Ramos (cell line): ENCODE data around the gene SLC6A16.
"Not testable (repeated sequence)": the region's sequence is repeated elsewhere in the genome, so short reads cannot be mapped to it uniquely, and the experiment has no call there.

ENCODE experiments used
- in situ Hi-C: fragments of 300-500 bp; cut with MboI; formaldehyde crosslinking; loops from one replicate; pipeline ENCODE4 v1.14.3; 2022; ENCODE audit warnings: low sequenced_read_pairs; ENCODE audit not compliant: unreplicated experiment

The SLC6A16 gene

DNA sequence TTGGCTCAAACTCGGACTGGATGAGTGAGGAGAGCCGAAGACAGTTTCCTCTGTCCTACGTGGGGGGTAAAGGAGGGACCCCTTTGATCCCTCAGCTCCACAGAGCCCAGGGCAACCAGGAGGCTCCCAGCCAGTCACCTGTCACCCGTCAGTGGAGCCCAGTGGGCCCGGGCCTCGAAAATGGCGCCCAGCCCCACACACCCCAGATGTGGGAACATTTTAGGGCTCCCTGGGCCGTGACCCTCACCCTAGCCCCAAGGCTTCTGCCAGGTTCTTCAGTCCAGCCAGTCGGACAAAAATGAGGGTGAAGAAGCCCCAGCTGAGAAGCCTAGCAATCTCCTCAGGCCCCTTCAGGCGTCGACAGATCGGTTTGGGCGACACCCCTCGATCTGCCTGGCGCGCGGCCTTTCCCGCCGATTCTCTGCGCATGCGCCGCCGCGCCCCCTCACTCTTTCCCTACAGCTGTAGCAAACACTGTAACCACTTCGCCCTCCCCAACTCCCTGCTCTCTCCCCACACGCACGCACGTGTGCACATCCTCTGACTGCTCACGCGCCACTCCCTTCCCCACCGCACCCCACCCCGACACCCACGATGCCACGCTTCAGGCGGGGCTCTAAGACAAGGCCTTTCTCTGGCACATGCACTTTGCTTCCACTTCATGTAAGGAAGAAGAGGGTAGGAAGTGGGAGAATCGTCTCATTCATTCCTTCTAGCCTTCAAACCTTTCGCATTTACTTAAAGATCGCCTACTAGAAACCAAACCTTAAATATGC, at the start of gene SLC6A16:
Gene SLC6A16 (minus strand): TSS at position 391 of the 776 bp plus-strand sequence. CDS start 13,844 bp downstream, outside the sequence.
- in situ Hi-C loops, result no loop called here

DNA sequence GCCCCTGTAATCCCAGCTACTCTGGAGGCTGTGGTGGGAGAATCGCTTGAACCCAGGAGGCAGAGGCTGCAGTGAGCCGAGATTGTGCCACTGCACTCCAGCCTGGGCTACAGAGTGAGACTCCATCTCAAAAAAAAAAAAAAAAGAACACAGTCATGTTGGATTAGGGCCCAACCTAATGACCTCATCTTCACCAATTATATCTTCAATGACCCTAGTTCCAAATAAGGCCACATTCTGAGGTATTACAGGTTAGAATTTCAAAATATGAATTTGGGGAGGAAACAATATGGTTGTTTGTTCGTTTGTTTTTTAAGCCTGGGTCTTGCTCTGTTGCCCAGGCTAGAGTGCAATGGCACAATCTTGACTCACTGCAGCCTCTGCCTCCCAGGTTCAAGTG, 48.2 kb upstream of the SLC6A16 start:
- in situ Hi-C loops, result not testable (repeated sequence)

DNA sequence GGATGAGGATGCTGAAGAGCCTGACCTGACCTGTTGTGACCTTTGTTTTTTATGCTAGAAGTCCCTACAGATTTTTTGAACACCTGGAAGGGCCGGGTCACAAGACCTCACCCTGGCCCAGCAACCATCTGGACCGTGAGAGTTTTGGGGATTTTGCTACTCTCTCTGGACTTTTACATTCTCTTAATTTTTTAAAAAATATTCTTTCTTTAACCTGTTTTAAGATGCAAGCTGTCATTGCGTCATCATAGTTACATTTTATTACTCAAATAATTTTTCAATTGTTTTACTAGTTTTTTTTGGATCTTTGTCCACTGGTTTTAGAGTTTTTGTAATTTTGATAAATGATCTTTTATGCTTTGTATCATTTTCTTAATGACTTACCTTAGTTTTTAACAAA, 46.2 kb upstream of the SLC6A16 start:
- in situ Hi-C loops, result no loop called here

DNA sequence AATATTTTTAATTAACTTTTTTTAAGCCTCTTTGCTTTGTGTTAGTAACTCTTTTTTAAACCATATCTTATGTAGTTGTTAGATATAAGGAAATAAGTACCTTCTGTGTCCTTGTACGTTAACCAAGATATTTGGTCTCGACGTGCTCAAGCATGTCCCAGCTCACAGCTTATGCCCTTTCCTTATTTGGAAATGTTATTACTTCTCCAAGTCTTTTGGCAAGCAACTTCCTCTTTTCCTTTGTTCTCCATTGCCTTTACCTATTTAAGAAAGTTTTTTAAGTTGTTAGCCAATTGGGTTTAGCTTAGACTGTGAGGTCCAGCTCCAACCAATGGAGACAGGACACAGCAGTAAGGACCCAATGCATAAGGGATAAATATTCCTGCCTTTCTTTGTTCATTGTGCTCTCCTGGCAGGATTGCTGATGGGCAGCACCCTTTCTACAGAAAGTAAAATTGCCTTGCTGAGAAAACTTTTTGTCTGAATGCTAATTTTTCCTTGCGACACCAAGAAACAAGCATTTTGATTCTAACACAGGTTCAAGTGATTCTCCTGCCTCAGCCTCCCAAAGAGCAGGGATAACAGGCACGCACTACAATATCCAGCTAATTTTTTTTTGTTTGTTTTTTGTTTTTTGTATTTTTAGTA, 43.8 kb upstream of the SLC6A16 start:
- in situ Hi-C loops, result no loop called here

DNA sequence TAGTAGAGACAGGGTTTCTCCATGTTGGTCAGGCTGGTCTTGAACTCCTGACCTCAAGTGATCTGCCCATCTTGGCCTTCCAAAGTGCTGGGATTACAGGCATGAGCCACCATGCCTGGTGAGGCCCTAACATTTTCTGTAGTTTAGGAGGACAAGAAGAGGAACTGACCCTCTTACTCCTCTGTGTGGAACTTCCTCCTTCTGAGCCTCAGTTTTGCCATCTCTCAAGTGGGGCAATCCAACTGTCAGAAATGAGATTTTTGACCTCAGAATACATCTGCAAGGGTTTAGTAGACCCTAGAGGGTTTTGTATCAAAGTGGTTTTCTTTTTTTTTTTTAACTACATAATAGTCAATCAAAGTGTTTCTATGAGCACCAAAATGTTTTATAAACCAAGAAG, 41.1 kb upstream of the SLC6A16 start:
- in situ Hi-C loops, result no loop called here

DNA sequence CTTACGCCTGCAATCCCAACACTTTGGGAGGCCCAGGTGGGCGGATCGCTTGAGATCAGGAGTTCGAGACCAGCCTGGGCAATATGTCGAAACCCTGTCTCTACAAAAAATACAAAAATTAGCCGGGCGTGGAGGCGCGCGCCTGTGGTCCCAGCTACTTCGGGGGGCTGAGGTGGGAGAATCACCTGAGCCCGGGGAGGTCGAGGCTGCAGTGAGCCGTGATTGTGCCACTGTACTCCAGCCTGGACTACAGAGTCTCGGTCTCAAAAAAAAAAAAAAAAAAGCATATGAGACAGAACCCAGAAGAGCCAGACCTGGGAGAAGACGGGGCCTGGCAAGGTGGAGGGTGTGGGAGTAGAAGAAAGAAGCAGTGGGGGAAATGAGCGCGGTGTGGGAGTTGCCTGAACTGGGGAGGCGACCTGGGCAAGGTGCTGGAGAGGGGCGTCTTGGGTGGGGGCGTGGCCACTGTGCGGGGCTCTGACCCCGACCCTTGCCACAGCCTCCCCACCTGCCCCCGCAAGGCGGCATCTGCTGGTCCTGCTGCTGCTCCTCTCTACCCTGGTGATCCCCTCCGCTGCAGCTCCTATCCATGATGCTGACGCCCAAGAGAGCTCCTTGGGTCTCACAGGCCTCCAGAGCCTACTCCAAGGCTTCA, 39.2 kb upstream of the SLC6A16 start:
- in situ Hi-C loops, result no loop called here

DNA sequence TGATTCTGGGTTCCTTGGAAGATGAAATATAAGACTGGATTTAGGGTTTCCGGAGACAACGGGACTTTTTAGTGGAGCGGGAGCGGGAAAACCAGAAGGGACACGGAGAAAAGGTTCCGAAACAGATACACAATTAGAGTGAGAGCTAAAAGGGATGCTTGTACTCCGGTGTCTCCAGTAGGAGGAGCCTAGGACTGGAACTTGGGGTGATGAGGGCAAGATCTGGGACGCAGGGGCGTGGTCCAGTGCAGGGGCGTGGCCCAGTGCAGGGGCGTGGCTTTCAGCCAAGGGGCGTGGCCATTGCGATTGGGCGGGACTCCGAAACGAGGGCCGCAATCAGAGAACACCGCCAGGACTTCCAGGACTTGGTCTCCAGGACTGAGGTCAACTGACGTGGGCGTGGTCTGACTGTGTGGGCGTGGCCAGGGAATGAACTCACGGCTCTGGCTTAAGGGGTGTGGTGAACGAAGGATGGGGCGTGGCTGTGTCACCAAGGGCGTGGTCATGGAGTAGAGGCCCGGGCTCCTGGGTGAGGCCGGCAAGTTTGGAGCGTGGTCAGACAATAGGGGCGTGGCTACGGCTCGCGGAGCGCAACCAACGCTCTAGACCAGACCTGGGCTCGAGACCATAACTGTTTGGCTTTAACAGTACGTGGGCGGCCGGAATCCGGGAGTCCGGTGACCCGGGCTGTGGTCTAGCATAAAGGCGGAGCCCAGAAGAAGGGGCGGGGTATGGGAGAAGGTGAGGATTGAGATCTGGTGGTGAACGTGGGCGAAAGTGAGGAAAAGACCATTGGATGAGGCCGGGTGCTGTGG, 38.5 kb upstream of the SLC6A16 start, which contains the start of gene DKKL1:
Gene DKKL1 (plus strand): TSS at position 610 of the 815 bp plus-strand sequence. CDS start 122 bp downstream, at position 732.
- in situ Hi-C loops, result no loop called here

DNA sequence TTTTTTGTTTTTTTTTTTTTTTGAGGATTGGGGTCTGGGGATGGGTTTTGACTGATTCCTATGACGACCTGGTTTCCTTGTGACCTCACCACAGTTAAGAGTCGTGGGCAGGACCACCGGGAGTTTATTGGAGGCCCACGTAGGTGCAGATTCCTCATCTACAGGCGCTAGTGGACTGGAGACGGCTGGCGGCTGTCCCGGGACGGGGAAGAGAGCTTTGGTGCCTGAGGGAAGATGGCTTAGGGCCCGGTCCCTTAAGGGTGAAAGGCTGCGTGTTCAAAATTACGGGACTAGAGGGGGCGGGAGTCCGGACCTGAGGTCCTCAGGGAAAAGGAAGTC, 37.9 kb upstream of the SLC6A16 start:
- in situ Hi-C loops, result no loop called here

DNA sequence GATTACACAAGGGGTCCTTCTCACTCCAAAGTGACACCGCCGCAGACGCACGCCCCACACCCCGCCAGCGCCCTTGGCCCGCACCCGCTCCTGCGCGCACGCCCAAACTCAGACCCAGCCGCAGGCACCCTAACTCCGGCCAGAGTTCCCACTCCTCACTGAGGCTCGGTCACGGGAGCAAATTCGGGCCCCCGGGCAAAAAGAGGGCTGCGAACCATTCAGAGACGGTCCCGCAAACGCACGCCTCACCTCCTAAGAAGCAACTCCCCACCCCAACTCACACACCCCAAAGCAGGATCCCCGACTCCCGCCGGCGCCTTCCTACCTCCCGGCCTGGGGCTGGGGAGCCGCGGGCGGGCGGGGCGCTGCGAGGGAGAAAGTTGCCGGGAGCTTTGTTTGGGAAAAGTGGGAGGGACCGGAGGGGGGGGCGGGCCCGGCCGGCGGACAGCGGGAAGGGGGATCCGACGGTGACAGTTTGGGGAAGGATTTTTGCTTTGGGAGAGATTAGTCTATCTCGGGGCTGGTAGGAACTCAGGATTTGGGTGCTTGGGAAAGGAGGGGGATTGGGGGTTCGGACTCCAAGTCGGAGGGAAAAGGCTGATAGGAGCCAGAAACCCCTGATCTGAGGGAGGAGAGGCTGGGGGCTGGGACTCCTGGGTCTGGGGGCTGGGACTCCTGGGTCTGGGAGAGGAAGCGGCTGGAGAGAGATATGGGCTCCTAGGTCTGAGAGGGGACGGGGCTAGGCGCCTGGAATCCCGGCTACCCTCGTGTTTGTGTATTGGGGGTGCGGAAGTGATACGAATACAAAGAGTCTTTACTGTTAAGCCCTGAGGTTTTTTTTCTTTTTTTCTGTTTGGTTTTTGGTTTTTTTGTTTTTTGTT, 37.3 kb upstream of the SLC6A16 start, which contains the start of gene TEAD2:
Gene TEAD2 (minus strand): TSS at position 369 of the 881 bp plus-strand sequence. CDS start 2,341 bp downstream, outside the sequence.
- in situ Hi-C loops, result no loop called here

DNA sequence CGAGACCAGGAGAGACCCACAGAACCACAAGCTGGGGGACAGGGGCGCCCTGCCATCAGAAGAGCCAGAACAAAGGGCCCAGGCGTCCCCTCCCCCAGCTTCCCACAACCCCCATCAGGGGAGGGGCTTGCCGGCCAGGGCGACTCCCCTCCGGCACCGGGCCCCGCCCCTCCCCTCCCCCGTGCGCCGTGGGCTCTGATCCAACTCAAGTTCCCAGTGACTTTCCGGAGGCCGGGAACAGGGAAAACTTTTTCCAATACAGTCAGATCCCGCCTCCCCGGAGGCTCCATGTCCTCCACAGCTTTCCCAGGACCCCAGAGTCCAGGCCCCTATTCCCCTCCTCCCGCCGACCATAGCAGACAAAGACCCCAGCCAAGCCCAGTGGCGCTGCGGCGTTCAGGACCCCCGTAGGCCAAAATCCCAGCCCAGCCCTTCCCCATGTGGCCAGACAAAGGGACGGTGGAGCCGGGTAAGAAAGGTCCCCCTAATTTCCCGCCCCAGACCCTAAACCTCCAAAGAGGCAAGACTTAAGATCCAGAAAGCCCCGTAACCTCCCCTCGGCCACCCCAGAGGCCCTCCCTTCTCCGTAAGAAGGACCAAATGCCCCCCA, 36.6 kb upstream of the SLC6A16 start:
- in situ Hi-C loops, result no loop called here

DNA sequence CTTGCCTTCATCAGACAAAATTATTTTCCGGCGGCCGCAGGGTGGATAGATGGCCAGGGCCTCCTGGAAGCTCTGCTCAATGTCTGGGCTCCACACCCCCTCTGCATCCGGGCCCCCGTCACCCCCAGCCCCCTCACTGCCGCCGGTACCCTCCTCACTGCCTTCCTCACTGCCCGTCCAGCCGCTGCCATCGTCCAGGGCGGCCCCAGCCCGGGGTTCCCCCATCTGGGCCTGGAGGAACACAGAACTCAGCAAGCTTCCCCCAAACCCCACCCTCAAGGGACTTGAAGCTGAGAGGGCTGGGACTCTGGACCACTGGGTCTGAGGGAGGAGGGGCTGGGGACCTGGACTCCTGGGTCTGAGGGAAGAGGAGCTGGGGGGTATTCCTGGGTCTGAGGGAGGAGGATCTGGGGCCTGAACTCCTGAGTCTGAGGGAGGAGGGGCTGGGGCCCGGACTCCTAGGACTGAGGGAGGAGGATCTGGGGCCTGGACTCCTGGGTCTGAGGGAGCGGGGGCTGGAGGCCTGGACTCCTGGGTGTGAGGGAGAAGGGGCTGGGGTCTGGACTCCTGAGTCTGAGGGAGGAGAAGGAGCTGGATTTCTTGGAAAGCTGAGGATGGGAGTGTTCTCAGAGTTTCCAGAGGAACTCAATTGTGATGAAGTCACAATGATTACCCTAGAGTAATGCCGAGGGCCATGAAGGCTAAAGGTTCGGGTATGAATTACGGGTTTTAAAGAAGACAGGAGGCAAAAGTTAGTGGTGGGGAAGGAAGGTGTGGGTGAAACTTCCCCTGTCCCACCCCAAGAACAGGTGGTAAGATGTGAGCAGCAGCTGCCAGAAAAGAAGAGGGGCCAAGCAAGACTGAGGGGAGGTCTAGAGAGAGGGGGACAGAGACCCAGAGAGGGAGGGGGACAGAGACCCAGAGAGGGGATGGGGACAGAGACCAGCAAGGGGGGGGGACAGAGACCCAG, 35.1 kb upstream of the SLC6A16 start:
- in situ Hi-C loops, result no loop called here

DNA sequence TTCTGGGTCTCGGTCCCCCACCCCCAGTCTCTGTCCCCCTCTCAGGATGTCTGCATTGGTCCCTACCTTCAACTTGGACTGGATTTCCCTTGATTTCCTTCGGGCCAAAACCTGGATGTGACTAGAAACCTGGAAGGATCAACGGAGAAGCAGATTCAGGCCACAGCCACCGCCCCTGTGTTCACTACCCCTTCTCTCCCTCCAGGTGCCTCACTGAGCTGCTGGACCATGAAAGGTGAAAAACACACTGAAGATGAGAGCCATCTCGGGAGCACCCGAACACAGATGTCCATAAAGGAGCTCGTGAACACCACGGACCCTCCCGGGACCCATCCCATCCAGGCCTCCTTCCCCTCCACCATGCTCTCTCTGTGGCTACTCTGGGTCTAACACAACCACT, 32.2 kb upstream of the SLC6A16 start:
- in situ Hi-C loops, result no loop called here

DNA sequence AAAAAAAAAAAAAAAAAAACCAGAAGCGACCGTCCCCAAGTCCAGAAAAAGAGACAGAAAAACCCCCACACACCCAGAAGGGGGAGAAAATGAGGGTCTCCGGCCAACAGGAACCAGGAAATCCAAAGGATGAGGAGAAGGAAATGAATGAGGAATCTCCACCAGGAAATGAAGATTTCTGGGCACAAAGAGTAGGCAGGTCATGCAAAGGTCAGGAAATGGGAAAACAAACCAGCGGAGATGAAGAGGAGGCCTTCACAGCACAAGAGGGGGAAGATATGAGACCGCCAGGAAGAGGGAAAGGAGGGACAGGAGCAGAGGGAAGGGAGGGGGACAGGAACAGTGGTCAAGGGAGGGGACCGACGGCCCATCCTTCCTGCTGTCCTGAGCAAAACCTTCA, 31.4 kb upstream of the SLC6A16 start:
- in situ Hi-C loops, result no loop called here

DNA sequence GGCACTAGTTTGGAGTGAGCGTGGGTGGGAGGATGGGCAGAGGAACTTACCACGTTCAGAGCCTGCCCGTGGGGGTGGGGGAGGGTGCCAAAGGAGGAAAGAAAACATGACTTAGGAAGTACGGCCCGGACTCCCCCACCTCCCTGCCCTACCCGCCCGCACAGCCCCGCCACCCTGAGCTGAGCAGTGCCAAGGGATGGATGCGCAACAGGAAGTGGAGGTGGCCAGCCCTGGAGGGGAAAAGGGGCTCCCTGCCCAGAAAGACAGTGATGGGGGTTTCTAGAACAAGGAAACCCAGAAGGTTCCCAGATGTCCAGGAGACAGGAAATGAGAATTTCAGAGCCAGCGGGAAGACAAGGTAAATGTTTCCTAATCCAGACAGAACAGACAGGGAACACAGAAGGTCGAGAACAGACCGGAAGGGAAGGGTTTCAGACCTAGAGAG, 30.9 kb upstream of the SLC6A16 start:
- in situ Hi-C loops, result no loop called here

DNA sequence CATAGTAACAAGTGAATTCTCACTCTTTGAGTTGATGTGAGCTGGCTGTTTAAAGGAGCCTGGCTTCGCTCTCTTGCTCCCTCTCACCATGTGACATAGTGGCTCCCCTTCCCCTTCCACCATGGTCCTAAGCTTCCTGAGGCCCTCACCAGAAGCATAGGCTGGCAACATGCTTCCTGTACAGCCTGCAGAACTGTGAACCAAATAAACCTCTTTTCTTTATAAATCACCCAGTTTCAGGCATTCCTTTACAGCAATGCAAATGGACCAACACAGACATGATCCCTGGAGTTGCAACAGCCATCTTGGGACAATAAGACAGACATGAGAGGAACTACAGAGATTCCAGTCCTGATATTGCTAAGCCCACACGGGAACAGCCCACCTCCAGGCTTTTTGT, 24.6 kb upstream of the SLC6A16 start:
- in situ Hi-C loops, result no loop called here

DNA sequence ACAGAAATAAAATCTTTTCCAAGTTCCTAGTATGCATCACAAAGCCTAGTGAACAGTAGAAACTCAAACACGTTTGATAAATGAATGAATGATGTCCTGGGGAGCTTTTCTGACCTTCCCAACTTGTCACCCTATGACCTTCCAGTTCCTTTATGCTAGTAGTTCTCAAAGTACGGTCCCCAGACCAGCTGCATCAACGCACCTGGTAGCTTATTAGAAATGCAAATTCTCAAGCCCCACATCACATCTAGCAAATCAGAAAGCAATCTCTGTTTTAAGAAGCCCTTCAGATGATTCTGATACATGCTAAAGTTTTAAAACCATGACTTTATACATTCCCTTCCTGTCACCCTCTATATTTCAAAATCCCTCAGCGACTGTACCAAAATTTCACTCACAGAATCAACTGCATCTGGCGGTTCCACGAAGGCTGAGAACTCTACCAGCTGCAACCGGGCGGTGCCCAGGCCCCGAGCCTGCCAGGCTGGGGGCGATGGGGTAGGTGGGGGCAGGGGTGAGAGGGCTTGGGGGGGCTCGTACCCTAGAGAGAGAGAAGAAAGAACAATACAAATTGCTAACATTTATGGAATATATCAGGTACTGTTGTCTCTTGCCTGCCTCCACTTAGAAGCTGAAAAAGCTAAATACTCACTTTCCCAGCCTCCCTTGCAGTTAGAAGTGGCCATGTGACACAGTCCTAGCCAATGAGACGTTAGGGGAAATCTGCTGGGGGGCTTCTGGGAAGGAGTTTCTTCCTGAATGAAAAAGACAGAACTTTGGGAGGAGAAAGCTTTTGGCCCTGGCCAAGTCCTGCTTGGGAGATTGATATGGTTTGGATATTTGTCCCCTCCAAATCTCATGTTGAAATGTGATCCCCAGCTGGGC, 23.6 kb upstream of the SLC6A16 start:
- in situ Hi-C loops, result no loop called here

DNA sequence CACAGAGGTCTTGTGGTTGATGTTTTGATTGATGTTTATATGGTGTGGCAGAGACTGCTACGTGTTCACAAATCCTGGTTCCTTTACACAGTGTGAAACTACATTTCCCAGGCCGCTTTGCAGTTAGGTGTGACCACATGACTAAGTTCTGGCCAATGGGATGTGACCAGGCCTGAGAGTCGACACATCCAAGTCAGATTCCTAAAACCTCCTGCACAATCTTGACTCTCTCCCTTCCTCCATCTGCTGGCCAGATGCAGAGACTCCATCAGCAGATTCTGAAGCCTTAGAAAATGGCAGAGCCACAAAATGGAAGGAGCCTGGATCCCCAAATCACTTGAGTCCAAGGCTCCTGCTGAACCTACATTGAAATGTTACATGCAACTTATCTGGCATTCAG, 22.8 kb upstream of the SLC6A16 start:
- in situ Hi-C loops, result no loop called here
